Activated T-cell treated with anti-CD3 and anti-CD28 coated beads for 1 hour (primary cell): ENCODE results near the gene COL9A2.

Experiments
- DNase-seq: peaks from one replicate; pipeline ENCODE4 v3.0.0-alpha.2; 2020; ENCODE audit warnings: low read depth

Gene COL9A2

GRCh38 chr1:40303051-40303771, 13.9 kb downstream of the COL9A2 start:
- DNase-seq = no peak

- DNase-seq = no peak
Measured at GRCh38 chr1:40302475-40302874, 14.6 kb downstream of the COL9A2 start.

GRCh38 chr1:40301541-40302299, 15.4 kb downstream of the COL9A2 start:
- no peak for DNase-seq

GRCh38 chr1:40301066-40301465, 16.0 kb downstream of the COL9A2 start:
- no peak for DNase-seq

- no peak for DNase-seq
Measured at GRCh38 chr1:40300651-40301050, 16.4 kb downstream of the COL9A2 start.

GRCh38 chr1:40300249-40300567, 16.9 kb downstream of the COL9A2 start:
- no peak for DNase-seq

- no peak for DNase-seq
Measured at GRCh38 chr1:40299366-40300248, 17.5 kb downstream of the COL9A2 start.

- no peak for DNase-seq
Measured at GRCh38 chr1:40291293-40291692, 25.8 kb downstream of the COL9A2 start.

- no peak for DNase-seq
Measured at GRCh38 chr1:40281853-40282252, 35.2 kb downstream of the COL9A2 start.

- no peak for DNase-seq
Measured at GRCh38 chr1:40276122-40276521, 41.0 kb downstream of the COL9A2 start.

GRCh38 chr1:40274331-40274730, 42.8 kb downstream of the COL9A2 start:
- no peak for DNase-seq

- DNase-seq = no peak
Measured at GRCh38 chr1:40273547-40274166, 43.4 kb downstream of the COL9A2 start.

- DNase-seq = no peak
Measured at GRCh38 chr1:40272653-40273213, 44.4 kb downstream of the COL9A2 start.

GRCh38 chr1:40270152-40270834, 46.8 kb downstream of the COL9A2 start:
- no peak for DNase-seq

- DNase-seq = no peak
Measured at GRCh38 chr1:40268211-40268610, 48.9 kb downstream of the COL9A2 start.

GRCh38 chr1:40267767-40268187, 49.3 kb downstream of the COL9A2 start:
- no peak for DNase-seq

GRCh38 chr1:40266786-40267535, 50.1 kb downstream of the COL9A2 start:
- no peak for DNase-seq

GRCh38 chr1:40265919-40266318, 51.2 kb downstream of the COL9A2 start:
- DNase-seq = no peak

GRCh38 chr1:40265298-40265697, 51.8 kb downstream of the COL9A2 start:
- DNase-seq = no peak

- no peak for DNase-seq
Measured at GRCh38 chr1:40264354-40264781, 52.7 kb downstream of the COL9A2 start.

GRCh38 chr1:40258445-40258769, 58.7 kb downstream of the COL9A2 start:
- no peak for DNase-seq
